PC-9 (cell line): ENCODE data around the gene ANXA3. TPM values are rescaled to one million over a fixed set of nuclear protein-coding genes. Genes with fewer than 3 reads are reported as not detected.

Experiments
- BruUV-seq: library from RNA; stranded (reverse); fragments of 400-500 nt; replicated peaks from 2 replicates; lab custom pipeline; 2021; lab: Mats Ljungman, UMichigan
- CTCF ChIA-PET: fragments of 300-600 bp; sonication (Branson Sonifier 250); formaldehyde crosslinking; loops from one replicate; lab custom pipeline; 2022; ENCODE audit warnings: antibody characterized with exemption; lab: Charles Lee
- POLR2A ChIA-PET: fragments of 300-600 bp; sonication (Branson Sonifier 250); formaldehyde crosslinking; loops from one replicate; lab custom pipeline; 2022; ENCODE audit warnings: antibody characterized with exemption; ENCODE audit not compliant: unreplicated experiment; lab: Charles Lee
- DNase-seq, 2 experiments: peaks; one replicate each; pipeline versions ENCODE4 v3.0.0 to v3.0.0-alpha.2; 2015 to 2022; ENCODE audit warnings: mixed read lengths in 1 of 2
- H2AFZ ChIP-seq: fragments of 200-600 bp; sonication (generic); 2 replicates; pipeline ENCODE4 v1.8.1; 2017; ENCODE audit warnings: antibody characterized with exemption
- H3F3A ChIP-seq: fragments of 200-600 bp; sonication (generic); 2 replicates; pipeline ENCODE4 v1.8.1; 2017; ENCODE audit warnings: antibody characterized with exemption, mild to moderate bottlenecking, low read depth; ENCODE audit not compliant: insufficient read depth
- H3K27ac ChIP-seq: fragments of 200-600 bp; sonication (generic); 2 replicates; pipeline ENCODE4 v1.6.1; 2016; ENCODE audit warnings: mixed run types
- H3K27me3 ChIP-seq: fragments of 200-600 bp; sonication (generic); 2 replicates; pipeline ENCODE4 v1.6.1; 2016; ENCODE audit warnings: low read depth, mixed run types; ENCODE audit not compliant: insufficient read depth
- H3K36me3 ChIP-seq: fragments of 200-600 bp; sonication (generic); 2 replicates; pipeline ENCODE4 v1.6.1; 2016; ENCODE audit warnings: low read depth, mixed run types
- H3K4me1 ChIP-seq: fragments of 200-600 bp; sonication (generic); replicated peaks from 2 replicates; pipeline ENCODE4 v1.6.1; 2016; ENCODE audit warnings: mixed run types; ENCODE audit not compliant: insufficient read depth
- H3K4me2 ChIP-seq: fragments of 200-600 bp; sonication (generic); 2 replicates; pipeline ENCODE4 v1.6.1; 2017; ENCODE audit warnings: mixed run types
- H3K4me3 ChIP-seq: fragments of 200-600 bp; sonication (generic); 2 replicates; pipeline ENCODE4 v1.6.1; 2016; ENCODE audit warnings: mixed run types
- H3K79me2 ChIP-seq: fragments of 200-600 bp; sonication (generic); 2 replicates; pipeline ENCODE4 v1.6.1; 2017; ENCODE audit warnings: low read depth, mixed run types
- H3K9me2 ChIP-seq: fragments of 200-600 bp; sonication (generic); 2 replicates; pipeline ENCODE4 v1.8.1; 2017; ENCODE audit warnings: mild to moderate bottlenecking; ENCODE audit not compliant: insufficient read depth
- H3K9me3 ChIP-seq: fragments of 200-600 bp; sonication (generic); 2 replicates; pipeline ENCODE4 v1.8.1; 2016; ENCODE audit warnings: low read depth; ENCODE audit not compliant: insufficient read depth
- H4K20me1 ChIP-seq: fragments of 200-600 bp; sonication (generic); 2 replicates; pipeline ENCODE4 v1.8.1; 2017; ENCODE audit not compliant: insufficient read depth
- CTCF ChIP-seq: fragments of 200-600 bp; sonication (generic); conservative IDR thresholded peaks from 2 replicates; pipeline ENCODE4 v1.6.1; 2017; ENCODE audit warnings: mixed run types, antibody characterized with exemption, mild to moderate bottlenecking, moderate library complexity
- EZH2 ChIP-seq: fragments of 200-600 bp; sonication (generic); IDR thresholded peaks from 2 replicates; pipeline ENCODE4 v1.8.0; 2017; ENCODE audit warnings: antibody characterized with exemption, low read depth
- intact Hi-C: fragments of 100-400 bp; cut with micrococcal nuclease; formaldehyde crosslinking; loops from one replicate; pipeline ENCODE4 v1.10.0; 2022; ENCODE audit not compliant: unreplicated experiment
- total RNA-seq: library from RNA; stranded (reverse); gene quantifications from 2 replicates; pipeline ENCODE4 v1.2.3, GENCODE V29; 2021

Gene ANXA3
- total RNA-seq, 1 experiment from 2014 or later: 140 TPM

DNA sequence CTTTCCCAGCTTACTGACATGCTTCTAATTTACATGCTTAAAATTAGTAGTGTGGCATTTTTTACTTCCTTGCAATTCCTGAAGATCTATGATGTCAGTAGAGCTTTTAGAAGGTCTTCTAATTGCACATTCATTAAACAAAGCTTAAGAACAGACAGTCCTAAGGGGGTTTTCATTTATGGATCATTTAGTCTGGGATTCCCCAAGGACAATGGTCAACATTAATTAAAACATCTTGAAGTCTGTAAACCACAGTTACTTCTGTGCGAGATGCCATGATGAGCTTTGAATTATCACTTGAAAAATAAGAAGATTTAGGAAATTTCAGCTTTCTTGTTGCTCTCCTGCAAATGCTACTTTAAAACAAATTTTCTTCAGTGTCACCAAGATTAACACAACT lies 20.2 kb downstream of the ANXA3 start:
- ChIA-PET POLR2A (no interaction called here), CTCF (no interaction called here)
- no peaks in the 10 kb centered on the region for H3K27me3 ChIP-seq
- H3K4me1 ChIP-seq: peaks cover 38% of the 10 kb centered on the region
- no peak overlapping the region for H3K27ac ChIP-seq
- H3K9me2 ChIP-seq: no peaks in the 10 kb centered on the region
- no peaks in the 10 kb centered on the region for H4K20me1 ChIP-seq
- TF ChIP-seq EZH2 (no peak), CTCF (no peak)
- DNase-seq: no peak
- intact Hi-C loops: no loop called here
- peaks cover 32% of the 10 kb centered on the region for H3K36me3 ChIP-seq
- no peak overlapping the region for H3K4me2 ChIP-seq
- no peaks in the 10 kb centered on the region for H3K9me3 ChIP-seq
- H3F3A ChIP-seq: peaks cover 30% of the 10 kb centered on the region
- no TSS peak for BruUV-seq
- peaks cover 38% of the 10 kb centered on the region for H3K79me2 ChIP-seq
- H2AFZ ChIP-seq: no peak overlapping the region
- no peak overlapping the region for H3K4me3 ChIP-seq

GRCh38 chr4:78578674-78579425 lies 27.3 kb downstream of the ANXA3 start:
- Histone ChIP-seq H3K79me2 (no peaks in the 10 kb centered on the region), H3K9me2 (no peaks in the 10 kb centered on the region), H3K27ac (no peak overlapping the region), H3K4me2 (no peak overlapping the region), H2AFZ (no peak overlapping the region), H3F3A (no peaks in the 10 kb centered on the region), H3K4me3 (no peak overlapping the region), H4K20me1 (no peaks in the 10 kb centered on the region), H3K4me1 (no peaks in the 10 kb centered on the region), H3K9me3 (no peaks in the 10 kb centered on the region), H3K36me3 (peaks cover 17% of the 10 kb centered on the region), H3K27me3 (no peaks in the 10 kb centered on the region)
- DNase-seq: no peak
- BruUV-seq: no TSS peak
- ChIA-PET POLR2A (no interaction called here), CTCF (no interaction called here)
- TF ChIP-seq EZH2 (no peak), CTCF (no peak)
- intact Hi-C loops: no loop called here

DNA sequence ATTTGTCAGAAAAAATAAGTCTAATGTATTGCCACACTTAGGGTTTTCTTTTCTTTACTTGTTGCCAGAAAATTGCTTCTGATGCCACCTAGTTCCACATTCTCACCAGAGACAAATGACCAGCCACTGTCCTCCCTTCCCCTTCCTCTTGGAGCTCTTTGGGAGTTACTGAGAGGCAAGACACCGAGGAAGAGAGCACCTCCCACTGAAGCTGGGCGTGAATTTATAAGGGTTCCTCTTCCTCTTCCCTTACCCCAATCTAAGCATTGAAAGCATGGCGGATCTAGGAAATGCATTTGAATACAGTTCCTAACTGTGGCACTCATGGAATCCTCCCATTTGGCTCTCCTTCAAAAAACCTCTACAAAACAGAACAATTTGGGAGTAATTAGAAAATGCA lies 30.0 kb downstream of the ANXA3 start:
- Histone ChIP-seq H2AFZ (no peak overlapping the region), H3K4me3 (no peak overlapping the region), H3K9me3 (no peaks in the 10 kb centered on the region), H3K9me2 (no peaks in the 10 kb centered on the region), H3K27me3 (no peaks in the 10 kb centered on the region), H3F3A (no peaks in the 10 kb centered on the region), H3K4me1 (no peaks in the 10 kb centered on the region), H3K79me2 (no peaks in the 10 kb centered on the region), H3K27ac (no peak overlapping the region), H3K36me3 (peaks cover 20% of the 10 kb centered on the region), H4K20me1 (no peaks in the 10 kb centered on the region), H3K4me2 (no peak overlapping the region)
- CTCF ChIA-PET: no interaction called here
- DNase-seq: no peak
- intact Hi-C loops: no loop called here
- BruUV-seq: no TSS peak
- POLR2A ChIA-PET: no interaction called here
- TF ChIP-seq EZH2: no peak
- no peak for TF ChIP-seq CTCF
